Measurements from ENCODE around the gene PATL2. TPM values are rescaled to one million over a fixed set of nuclear protein-coding genes. Genes with fewer than 3 reads are reported as not detected.
"Not testable (repeated sequence)": the region's sequence is repeated elsewhere in the genome, so short reads cannot be mapped to it uniquely, and the experiment has no call there.

Gene PATL2
- total RNA-seq, 1 experiment from 2014 or later = 0.13 TPM

DNA sequence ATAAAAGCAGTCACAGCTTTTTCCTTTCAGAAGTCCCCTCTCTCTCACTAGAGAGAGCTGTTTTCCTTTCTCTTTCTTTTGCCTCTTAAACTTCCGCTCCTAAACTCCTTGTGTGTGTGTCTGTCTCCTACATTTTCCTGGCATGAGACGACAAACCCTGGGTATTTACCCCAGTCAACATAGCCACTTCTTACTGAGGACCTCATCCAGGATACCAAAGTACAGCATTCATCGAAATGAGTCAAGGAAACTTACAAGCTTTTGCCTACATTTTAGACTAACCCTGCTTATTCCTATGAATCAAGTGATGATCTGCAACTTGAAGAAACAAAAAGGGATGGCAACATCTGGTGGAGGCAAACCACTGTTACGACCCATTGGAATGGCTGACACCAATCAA, 16.7 kb downstream of the PATL2 start:
- no peak for DNase-seq (ENCODE audit: low read depth)

DNA sequence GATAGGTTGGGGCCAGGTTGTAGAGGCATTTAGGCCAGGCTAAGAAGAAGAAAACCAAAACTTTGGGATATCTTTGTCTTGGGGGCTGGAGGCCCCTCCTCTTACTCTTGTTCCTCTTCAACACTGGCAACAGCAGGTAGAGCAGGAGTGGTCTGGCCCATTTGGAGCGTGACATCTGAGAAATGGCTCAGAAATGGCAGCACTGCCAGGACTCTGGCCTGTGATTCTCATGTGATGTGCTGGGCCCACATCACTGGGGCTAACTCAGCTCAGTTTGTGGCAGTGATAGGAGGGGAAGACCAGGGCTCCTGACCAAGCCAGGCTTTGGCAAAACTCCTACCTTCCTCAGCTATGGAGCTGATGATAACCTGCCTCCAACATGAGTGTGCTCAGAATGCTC, 18.5 kb downstream of the PATL2 start:
- no peak for DNase-seq (ENCODE audit: low read depth)

DNA sequence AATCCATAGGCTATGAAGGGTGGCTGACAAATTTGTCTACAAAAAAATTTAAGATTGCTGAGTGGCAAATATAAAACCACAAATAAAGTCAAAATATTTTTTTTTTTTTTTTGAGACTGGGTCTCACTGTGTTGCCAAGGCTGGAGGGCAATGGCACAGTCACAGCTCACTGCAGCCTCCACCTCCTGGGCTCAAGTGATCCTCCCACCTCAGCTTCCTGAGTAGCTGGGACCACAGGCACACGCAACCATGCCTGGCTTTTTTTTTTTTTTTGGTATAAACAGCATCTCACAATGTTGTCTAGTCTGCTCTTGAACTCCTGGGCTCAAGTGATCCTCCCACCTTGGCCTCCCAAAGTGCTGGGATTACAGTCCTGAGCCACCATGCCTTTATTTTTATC, 20.9 kb downstream of the PATL2 start:
- not testable (repeated sequence) for DNase-seq (ENCODE audit: low read depth)

DNA sequence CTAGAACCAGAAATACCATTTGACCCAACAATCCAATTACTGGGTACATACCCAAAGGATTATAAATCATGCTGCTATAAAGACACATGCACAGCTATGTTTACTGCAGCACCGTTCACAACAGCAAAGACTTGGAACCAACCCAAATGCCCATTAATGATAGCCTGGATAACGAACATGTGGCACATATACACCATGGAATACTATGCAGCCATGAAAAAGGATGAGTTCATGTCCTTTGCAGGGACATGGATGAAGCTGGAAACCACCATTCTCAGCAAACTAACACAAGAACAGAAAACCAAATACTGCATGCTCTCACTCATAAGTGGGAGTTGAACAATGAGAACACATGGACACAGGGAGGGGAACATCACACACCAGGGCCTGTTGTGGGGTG, 21.8 kb downstream of the PATL2 start:
- not testable (repeated sequence) for DNase-seq (ENCODE audit: low read depth)

DNA sequence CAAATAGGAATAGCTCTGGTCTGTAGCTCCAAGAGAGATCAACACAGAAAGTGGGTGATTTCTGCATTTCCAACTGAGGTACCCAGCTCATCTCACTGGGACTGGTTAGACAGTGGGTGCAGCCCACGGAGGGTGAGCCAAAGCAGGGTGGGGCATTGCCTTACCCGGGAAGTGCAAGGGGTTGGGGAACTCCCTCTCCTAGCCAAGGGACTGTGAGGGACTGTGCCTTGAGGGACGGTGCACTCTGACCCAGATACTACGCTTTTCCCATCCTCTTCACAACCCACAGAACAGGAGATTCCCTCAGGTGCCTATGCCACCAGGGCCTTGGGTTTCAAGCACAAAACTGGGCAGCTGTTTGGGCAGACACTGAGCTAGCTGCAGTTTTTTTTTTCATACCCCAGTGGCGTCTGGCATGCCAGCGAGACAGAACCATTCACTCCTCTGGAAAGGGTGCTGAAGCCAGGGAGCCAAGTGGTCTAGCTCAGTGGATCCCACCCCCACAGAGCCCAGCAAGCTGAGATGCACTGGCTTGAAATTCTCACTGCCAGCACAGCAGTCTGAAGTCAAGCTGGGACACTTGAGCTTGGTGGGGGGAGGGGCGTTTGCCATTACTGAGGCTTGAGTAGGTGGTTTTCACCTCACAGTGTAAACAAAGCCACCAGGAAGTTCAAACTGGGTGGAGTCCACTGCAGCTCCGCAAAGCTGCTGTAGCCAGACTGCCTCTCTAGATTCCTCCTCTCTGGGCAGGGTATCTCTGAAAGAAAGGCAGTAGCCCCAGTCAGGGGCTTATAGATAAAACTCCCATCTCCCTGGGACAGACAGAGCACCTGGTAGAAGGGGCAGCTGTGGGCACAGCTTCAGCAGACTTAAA, 28.1 kb downstream of the PATL2 start:
- peak; percentile 51 for DNase-seq (ENCODE audit: low read depth)

DNA sequence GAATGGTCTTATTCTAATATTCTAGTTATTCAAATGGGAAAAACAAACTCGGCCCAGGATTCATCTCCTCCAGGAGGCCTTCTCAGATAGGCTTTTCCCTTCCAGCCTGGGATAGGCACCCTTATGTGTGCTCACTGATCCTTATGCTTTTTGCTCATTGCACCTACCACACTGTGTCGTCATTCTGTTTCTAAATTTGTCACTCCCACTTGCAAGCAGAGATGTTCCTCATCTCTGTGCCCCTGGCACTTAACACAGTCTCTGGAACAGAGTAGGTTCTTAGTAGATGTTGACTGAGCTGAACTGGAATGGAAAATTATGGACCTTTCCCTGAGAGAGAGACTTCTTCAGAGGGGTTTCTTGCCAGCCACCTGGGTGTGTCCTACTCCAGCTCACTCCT, 28.9 kb downstream of the PATL2 start:
- no peak for DNase-seq (ENCODE audit: low read depth)

DNA sequence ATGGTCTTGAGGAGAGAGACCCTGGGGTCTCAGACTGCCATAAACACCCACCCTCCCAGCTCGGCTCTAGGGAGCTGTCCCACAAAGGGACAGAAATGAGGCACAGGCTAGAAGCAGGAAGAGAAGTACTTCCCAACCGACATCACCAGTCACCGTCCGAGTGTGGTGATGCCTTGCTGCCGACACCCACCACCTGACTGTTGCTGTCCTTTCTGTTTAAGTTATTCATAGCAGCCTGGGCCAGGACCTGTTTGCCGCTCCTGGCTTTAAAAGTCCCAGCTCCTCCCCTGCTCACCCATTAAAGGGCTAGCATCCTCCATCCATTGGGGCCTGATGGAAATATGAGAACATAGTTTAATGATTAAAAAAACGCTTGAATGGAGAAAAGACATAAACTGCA, 34.4 kb downstream of the PATL2 start:
- no peak for DNase-seq (ENCODE audit: low read depth)

DNA sequence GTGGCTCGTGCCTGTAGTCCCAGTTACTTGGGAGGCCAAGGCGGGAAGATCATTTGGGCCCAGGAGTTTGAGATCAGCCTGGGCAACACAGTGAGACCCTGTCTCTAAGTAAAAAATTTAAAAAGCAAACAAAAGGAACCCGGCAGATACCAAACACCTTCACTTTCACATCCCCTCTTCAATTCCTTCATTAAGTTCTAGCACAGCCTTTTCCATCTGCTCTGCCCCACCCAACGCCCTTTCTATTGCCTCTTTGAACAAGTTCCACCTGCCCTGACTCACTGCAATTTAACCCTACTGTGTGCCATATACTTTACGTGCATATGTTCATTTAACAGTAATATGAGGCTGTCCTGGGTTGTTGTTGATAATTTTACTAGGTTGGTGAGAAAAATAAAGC, 35.2 kb downstream of the PATL2 start:
- no peak for DNase-seq (ENCODE audit: low read depth)

DNA sequence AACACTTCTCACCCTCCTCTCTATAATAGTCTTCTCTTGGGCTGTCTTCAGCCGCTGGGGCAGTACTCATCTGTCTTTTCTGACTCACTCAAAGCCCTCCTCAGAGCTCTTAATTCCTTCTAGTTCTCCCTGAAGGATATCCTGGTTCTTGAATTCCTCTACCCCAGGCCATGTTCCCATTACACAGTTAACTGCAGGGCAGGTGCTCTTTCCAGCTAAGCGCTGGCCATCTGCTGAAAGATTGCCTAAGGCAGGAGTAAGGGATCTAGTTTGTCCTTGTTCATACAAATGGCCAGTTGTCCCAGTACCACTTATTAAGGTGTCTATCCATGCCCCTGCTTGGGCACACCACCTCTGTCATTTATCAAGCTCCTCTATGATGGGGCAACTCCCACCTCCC, 37.5 kb downstream of the PATL2 start:
- DNase-seq (ENCODE audit: low read depth) = no peak

DNA sequence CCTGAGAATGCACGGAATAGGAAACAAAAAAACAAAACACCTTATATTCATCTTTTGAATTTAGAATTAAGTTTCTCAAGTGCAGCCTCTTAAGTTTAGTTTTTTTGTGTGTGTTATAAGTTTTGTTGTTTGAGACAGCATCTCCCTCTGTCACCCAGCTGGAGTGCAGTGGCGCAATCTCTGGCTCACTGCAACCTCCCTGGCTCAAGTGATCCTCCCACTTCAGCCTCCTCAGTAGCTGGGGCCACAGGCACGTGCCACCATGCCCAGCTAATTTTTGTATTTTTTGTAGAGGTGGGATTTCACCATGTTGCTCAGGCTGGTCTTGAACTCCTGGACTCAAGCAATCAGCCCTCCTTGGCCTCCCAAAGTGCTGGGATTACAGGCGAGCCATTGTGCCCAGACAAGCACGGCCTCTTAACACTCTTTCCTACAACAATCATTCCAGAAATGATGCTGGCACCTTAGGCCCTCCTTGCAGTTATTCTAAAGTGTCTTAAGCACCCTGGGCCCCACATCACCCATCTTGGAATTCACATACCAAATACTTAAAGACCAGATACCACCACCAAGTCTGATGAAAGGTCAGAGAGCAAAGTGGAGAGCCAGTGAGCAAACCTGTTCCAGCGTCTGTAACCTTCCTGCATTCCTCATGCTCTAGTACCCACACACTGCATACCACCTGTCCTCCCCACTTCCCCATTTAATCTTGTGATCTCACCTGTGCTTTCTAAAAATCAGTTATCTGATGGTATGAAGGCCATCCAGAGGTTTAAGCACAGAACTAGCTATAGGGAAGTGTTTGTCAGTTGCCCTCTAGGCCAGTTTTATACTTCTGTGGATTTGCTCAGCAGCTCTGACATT, 40.8 kb downstream of the PATL2 start:
- DNase-seq (ENCODE audit: low read depth) = no peak

DNA sequence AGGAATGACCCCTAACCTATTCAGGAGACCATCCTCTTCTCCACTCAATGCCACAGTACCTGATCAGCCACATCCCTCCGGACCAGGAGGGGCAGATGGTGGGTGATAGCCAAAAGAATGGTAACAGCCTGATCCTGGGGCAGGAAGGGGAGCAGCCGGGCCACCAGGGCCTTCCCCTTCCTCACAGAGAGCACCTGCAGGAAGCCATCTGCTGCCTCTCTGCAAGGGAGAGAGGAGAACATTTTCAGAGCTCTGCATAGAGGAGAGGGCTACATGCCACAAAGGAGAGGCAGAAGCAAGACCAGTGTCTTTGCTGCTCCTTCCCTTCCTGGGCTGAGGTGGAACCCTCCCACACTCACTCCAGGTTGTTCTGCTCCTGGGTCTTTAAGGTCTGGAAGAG, 42.2 kb downstream of the PATL2 start:
- DNase-seq (ENCODE audit: low read depth) = no peak

DNA sequence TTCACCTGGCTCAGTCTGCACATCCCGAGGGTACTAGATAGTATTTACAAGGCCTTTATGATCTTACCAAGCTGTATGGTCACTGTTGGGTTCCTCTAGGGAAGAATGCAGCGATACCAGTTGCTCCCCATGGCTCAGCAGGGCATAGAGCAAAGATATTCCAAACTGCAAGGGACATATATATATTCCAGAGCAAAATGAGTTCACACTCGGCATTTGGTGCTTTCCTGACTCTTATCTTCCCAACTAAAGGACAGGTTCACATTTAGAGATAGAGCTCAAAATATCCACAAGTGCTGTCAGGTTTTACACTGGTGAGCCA, 44.1 kb downstream of the PATL2 start:
- no peak for DNase-seq (ENCODE audit: low read depth)

DNA sequence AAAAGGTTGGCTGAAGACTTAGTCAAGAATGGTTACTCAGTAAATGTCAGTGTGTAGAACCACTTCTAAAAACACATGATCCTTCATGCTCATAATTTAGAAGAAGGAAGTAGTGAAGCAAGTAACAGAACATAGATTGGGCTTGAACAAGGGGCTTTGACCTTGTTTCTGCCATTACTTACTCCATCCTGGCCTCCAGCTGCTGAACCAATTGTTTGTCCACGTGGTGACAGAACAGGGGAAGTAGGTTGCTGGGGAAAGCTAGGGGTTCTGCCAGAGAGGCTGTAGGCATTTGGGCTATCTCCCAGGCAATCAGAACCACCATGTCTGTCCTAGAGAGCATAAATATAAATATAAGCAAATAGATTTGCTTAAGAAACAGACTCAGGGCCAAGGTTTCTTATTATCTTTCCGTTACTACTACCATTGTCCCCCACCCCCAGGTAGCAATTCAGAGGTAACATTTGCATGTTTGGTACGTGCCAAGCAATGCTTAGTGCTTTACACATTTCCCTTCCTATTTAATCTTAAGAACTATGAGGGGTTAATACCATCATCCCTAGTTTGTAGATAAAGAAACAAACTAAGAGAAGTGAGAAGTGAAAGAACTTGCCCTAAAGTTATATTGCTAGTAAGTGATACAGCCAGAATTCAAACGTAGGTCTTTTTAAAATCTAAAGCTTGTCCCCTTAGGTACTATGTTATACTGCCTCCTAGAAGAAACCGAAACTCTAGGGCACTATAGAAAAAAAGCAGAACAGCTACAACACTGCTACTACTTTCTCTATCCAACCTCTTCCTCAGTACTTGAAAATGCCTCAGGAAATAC, 44.7 kb downstream of the PATL2 start:
- no peak for DNase-seq (ENCODE audit: low read depth)

DNA sequence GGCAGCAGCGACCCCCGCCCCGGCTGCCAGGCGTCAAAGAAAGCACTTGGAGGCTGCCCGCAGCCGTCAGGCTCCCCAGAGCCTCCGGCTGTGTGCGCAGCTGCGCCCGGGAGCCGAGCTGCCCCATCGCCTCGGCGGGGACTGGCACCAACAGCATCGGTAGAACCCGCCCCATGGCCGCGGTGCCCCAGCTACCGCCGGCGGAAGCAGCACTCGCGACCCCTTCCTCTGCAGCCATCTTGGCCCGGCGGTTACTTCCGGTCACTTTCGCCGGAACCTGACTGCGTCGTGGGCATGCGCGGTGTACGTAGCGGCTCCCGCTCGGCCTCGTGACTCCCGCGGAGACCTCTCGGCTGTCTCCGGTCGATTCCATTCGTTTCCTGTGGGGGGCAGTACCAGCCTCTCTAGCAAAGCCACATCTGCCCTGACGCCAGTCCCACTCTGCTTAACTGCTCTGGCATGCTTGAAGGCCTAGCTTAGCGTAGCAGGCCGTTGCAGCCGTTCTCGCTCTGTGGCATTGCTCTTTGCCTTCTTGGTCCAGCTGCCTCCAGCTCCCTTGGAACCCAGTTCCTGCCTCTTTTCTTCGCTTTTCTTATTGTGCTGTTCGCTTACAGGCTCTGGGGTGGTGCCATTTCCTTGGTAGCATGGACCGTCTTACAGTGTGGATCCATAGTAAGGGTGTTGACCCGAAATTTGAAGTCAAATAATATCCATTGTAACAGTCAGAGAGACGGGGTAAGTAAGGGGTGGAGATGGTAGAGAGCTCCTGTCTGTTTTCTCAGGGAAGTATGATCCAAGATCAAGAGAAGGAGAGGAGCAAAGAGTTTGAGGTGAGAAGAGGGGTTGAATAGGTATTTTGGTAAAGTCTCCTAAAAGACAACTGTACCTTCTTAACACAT, 47.5 kb downstream of the PATL2 start, which contains the start of gene SPG11:
Gene SPG11, minus strand, starts transcription at position 253 of the 899 bp plus-strand sequence. Its CDS starts 15 bp downstream, at position 238.
- peak; percentile 97 for DNase-seq (ENCODE audit: low read depth)

DNA sequence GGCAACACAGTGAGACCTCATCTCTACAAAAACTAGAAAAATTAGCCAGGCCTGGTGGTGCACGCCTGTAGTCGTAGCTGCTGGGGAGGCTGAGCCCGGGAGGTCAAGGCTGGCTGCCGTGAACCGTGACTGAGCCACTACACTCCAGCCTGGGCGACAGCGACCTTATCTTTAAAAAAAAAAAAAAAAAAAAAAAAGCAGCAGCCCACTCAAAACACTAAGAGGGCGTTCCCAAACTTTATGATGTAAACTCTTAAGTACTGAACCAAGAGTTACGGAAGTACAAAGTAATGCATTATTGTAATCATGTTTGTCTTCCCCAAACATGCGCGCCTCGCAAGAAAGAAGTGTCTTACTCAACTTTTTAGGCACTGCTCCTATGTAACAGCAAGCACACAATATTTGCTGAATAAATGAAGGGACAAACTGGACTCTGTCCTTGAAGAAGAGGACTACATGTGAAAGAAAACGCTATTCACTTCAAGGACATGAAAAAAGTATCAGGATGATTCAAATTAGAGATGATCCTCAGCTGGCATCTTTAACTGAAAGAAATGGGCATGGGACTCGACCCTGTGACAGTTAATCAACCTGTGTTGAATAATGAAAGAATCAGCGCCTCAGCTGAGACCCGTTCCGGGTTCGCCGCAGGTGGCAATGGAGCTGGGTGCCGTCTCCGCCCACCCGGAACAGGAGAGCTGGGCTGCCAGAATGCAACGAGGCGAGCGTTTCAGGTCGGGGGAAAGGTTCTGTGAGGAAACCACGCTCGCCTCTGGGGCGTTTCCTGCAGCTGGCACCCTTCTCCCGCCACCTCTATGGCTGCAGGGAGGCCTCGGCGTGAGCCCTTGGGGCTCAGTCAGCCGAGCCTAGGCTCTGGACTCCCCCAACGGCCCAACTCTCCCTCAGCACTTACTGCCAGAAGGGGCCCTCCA, 48.4 kb downstream of the PATL2 start:
- peak; percentile 69 for DNase-seq (ENCODE audit: low read depth)

DNA sequence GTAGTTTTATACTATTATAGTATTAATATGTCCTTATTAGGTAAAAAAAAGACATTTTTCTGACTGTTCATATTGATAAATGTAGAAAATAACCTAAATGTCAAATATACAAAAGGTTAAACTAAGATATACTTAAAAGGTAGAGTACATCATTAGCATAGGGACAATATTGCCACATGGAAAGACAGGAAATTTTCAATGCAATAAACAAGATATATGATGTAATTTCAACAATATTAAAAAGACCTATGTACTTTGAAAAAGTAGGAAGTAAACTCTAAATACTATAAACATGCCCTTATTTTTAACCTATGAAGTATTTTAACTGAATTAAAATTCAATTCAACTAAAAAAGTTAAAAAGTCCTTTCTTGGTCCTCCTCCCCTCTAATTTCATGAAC, 49.5 kb downstream of the PATL2 start:
- DNase-seq (ENCODE audit: low read depth) = no peak

DNA sequence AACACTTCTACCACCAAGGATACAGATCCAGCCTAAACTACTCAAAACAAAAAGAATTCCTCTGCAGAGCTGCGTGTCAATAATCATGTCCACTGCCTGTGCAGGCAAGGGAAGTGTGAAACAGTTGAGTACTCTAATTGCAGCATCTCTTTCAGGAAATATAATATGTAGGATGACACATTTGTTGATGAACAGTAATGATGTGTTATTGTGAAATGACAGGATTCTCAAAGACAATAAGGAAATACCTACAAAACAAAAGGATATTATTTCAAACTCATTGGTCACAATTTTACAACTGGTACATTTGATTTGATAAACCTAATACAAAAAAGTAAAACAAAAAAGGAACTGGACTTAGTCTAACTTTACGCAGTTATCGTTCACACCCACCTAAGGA, 52.1 kb downstream of the PATL2 start:
- no peak for DNase-seq (ENCODE audit: low read depth)

DNA sequence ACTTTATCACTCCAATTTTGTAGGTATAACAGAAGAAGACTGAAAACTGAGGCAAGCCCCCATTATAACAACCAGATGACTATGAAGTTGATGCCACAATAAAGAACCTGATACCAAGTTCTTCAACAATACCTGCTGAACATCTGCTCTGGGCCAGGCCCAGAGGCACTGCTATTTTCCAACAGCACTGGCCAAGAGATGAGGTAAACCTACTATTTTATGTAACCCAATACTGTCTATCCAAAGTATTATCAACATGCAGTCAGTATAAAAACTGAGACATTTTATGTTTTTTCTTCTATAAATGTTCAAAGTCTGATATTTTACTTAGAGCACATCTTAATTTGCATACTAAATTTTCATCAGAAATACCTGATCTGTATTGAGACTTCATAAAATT, 53.7 kb downstream of the PATL2 start:
- DNase-seq (ENCODE audit: low read depth) = no peak

DNA sequence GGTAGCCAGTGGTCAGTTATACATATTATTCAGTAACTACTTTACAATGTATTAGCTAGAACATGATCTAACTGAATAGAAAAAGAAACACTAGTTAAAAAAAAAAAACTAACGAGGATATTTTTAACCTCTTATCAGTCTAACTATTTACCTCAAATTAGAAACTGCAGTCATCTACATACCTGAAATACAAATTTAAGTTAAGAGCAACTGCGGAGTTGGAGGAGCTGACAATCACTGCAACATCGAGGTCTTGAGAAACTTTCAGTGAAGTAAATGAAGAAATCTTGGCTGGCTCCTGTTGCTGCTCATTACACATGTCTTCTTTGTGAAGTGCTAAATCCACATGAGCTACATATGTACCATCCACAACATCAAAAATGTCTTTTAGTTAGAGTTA, 54.2 kb downstream of the PATL2 start:
- no peak for DNase-seq (ENCODE audit: low read depth)

All from HT1080 (cell line).